Stimulated activated memory B cell treated with anti-CD40 and anti-IgM and Interleukin-4, amounts not matched to agents 10 μg/mL and 1 μg/mL and 100 μg/mL, for 72 hours (primary cell): ENCODE measurements around the gene ARVCF.
A peak's percentile ranks its signal among the peaks of the same experiment; 100 is the strongest.

ENCODE experiments used
- ATAC-seq: fragments of 150-1000 bp; cut with Tn5 transposase; 2 replicates; pipeline ENCODE4 v1.10.0; 2021
- H3K27ac Mint-ChIP-seq: one replicate; pipeline ENCODE4 v1.8.0; 2022; ENCODE audit warnings: mild to moderate bottlenecking, mixed read lengths
- H3K27me3 Mint-ChIP-seq: one replicate; pipeline ENCODE4 v1.8.0; 2022; ENCODE audit warnings: mixed read lengths
- H3K36me3 Mint-ChIP-seq: one replicate; pipeline ENCODE4 v1.8.0; 2022; ENCODE audit warnings: mixed read lengths
- H3K4me1 Mint-ChIP-seq: one replicate; pipeline ENCODE4 v1.8.0; 2022; ENCODE audit warnings: mixed read lengths
- H3K4me3 Mint-ChIP-seq: one replicate; pipeline ENCODE4 v1.8.0; 2022; ENCODE audit warnings: mild to moderate bottlenecking, moderate library complexity, mixed read lengths
- H3K9me3 Mint-ChIP-seq: one replicate; pipeline ENCODE4 v1.8.0; 2022; ENCODE audit warnings: mixed read lengths

The ARVCF gene

DNA sequence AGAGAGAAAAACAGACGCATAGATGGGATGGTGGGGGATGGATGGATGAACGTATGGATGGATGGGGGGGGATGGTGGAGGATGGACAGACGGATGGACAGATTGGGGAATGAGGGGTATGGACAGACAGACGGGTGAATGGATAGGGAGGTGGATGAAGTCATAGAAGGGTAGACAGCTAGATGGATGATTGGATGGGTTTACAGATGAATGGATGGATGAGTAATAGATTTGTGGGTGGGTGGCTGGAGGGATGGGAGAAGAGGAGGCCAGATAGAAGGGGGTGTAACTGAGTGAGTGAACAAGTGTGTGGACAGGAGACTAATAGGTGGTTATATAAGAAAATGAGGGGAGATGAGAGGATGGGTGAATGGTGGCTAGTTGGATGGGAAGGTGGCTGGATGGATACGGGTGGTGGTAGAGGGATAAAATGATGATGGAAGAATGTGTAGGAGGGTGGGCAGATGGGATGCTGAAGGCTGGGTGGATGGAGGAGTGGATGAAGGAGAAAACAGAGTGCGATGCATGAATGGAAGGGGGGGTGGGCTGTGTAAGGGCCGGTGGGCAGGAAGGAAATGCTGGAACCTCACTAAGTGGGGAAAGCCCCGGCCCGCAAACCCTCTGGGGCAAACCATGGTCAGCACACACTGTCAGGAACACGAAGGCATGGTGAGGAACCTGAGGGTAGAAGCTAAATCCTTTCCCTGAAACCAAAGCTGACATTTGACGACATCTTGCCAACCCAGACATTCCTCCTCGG is 21.6 kb downstream of the ARVCF start:
- no peak overlapping the region for H3K27ac Mint-ChIP-seq
- ATAC-seq, result no peak
- no peaks in the 10 kb centered on the region for H3K4me1 Mint-ChIP-seq
- no peak overlapping the region for H3K4me3 Mint-ChIP-seq
- H3K27me3 Mint-ChIP-seq, result peaks cover 21% of the 10 kb centered on the region
- peaks cover 4% of the 10 kb centered on the region for H3K9me3 Mint-ChIP-seq
- no peaks in the 10 kb centered on the region for H3K36me3 Mint-ChIP-seq

DNA sequence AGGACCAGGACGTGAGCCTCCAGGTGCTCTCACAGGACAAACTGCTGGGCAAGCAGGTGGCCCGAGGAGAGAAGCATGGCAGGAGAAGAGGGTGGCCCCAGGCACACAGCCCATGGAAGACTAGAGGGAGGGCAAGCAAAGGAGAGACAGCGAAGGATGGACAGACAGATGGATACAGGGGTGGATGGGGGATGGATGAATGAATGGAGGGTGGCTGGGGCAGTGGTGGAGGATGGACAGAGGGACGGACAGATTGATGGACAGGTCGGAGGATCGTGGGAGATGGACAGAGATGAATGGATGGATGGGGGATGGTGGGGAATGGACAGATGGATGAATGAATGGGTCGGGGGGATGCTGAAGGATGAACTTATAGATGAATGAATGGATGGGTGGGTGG is 22.7 kb downstream of the ARVCF start:
- ATAC-seq, result no peak
- Mint-ChIP-seq H3K27ac (no peak overlapping the region), H3K9me3 (peaks cover 4% of the 10 kb centered on the region), H3K27me3 (peaks cover 21% of the 10 kb centered on the region), H3K36me3 (no peaks in the 10 kb centered on the region), H3K4me3 (no peak overlapping the region), H3K4me1 (no peaks in the 10 kb centered on the region)

DNA sequence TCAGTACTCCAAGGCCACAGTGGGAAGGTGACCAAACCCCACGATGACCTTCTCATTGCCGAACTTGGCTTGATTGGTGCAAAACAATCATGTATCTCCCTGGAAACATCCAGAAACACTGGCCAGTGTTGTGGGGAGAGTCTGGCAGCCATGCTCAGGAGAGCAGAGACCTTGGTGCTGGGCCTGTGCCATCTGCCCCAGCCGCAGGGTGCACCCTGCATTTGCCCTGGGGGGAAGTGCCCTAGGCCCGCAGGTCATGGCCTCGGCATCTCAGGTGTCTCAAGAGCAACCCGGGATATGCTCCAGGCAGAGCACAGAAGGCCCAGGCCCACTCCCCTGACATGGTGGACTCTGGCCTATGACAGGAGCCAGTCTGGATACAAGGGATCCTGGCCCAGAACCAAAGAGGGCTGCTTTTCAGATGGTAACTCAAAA is 23.7 kb downstream of the ARVCF start:
- no peak for ATAC-seq
- Mint-ChIP-seq H3K27ac (no peak overlapping the region), H3K4me3 (no peak overlapping the region), H3K36me3 (no peaks in the 10 kb centered on the region), H3K9me3 (peaks cover 4% of the 10 kb centered on the region), H3K4me1 (no peaks in the 10 kb centered on the region), H3K27me3 (peaks cover 21% of the 10 kb centered on the region)

DNA sequence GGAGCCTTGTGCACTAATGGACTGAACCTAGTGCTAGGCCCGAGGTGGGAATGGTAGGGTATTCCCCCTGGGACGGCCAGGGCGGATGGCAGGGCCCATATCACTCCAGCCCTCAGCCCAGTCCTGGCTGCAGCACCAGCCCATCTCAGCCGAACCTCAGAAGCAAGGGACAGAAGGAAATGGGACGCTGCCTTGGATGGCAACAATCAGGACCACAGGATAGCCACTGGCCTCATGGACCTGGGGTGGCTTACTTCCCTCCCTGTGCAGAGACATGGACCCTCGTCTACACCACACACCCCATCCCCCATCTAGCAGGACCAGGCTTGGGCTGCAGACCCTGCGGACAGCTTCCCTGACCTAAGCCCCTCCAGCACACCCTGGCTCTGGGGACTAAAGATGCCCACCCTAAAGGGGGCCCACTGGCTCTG is 24.1 kb downstream of the ARVCF start:
- peaks cover 4% of the 10 kb centered on the region for H3K9me3 Mint-ChIP-seq
- no peak overlapping the region for H3K4me3 Mint-ChIP-seq
- H3K4me1 Mint-ChIP-seq, result no peaks in the 10 kb centered on the region
- peaks cover 21% of the 10 kb centered on the region for H3K27me3 Mint-ChIP-seq
- no peaks in the 10 kb centered on the region for H3K36me3 Mint-ChIP-seq
- ATAC-seq, result no peak
- H3K27ac Mint-ChIP-seq, result no peak overlapping the region

DNA sequence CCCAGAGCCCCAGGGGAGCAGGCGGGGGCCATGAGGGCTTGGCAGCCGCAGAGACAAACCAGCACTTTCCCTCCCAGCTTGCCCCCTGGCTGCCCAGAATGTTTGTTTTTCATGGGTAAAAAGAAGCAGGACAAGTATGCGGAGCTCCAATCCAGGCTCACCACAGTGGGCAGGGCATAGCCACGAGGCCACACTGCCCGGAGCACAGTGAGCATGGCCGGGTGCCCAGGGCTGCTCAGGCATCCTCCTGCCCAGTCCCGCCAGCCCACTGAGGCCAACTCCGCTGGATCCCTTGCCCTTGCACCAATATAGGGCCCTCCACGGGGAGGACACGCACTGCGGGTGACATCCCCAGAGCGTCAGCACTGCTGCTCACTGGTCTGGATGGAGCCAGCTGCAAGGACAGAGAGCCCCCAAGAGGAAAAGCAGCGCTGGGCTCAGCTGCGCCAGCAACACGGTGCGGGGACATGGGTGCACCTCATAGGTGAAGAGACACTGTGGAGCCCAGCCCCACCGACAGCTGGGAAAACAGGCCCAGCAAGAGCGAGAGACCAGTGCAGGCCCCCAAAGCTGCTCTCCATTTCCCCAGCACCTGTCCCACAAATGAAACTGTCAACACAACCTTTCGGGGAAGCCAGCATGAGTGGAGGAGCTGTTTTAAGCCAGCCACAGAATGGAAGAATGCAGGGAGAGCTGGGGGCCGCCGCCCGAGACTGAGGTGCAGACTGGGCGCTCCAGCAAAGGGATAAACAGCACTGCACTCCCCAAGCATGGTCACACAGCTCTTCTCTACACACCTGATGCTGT is 24.8 kb downstream of the ARVCF start:
- H3K36me3 Mint-ChIP-seq, result no peaks in the 10 kb centered on the region
- H3K9me3 Mint-ChIP-seq, result peaks cover 4% of the 10 kb centered on the region
- H3K4me1 Mint-ChIP-seq, result no peaks in the 10 kb centered on the region
- ATAC-seq, result no peak
- no peak overlapping the region for H3K4me3 Mint-ChIP-seq
- H3K27me3 Mint-ChIP-seq, result peaks cover 21% of the 10 kb centered on the region
- no peak overlapping the region for H3K27ac Mint-ChIP-seq

DNA sequence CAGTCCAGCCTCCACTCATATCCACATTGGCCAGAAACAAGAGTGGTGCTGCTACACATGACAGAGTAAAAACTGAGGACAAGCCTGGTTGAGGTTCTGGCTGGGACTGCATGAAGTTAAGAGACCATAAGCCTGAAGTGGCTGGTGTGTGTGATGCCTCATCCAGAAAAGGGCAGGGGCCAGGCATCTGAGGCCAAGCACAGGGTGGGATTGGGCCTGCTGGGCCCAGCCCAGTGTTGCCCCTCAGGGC is 25.3 kb downstream of the ARVCF start:
- Mint-ChIP-seq H3K27me3 (peaks cover 21% of the 10 kb centered on the region), H3K4me1 (peaks cover 3% of the 10 kb centered on the region), H3K36me3 (no peaks in the 10 kb centered on the region), H3K27ac (no peak overlapping the region), H3K9me3 (peaks cover 4% of the 10 kb centered on the region), H3K4me3 (no peak overlapping the region)
- no peak for ATAC-seq

DNA sequence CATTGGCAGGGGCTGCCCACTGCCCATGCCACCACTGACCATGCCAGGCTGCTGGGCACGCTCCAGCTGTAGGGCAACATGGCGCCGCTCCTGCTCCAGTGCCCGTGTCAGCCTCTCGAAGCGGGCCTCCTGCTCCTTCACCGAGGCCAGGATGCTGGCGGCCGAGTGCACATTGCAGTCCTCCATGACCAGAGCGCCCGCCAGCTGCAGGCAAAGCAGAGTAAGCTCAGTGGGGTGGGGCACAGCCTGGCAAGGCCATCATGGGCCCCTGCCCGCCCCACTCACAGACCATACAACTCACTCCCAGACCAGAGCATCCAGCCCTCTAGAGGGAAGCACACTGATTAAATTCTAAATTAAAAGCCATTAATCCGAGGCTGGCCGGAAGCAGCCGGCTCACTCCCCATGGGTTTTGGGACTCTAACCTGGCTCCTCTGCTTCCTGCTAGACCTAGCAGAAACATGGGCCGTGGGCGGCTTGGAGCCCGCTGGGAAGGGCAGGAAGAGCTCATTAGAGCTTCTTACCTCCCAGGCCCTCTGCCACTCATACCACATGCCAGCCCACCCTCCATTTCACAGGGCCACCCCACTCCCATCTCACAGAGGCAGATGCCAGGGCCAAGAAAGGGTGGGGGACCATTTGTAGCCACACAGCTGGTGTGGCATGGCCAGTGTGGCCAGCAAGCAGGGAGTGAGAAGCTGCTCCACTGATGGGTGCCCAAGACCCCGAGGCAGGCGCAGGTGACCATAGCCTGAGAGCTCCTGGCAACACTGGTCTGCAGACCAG is 25.8 kb downstream of the ARVCF start:
- Mint-ChIP-seq H3K27ac (no peak overlapping the region), H3K9me3 (peaks cover 4% of the 10 kb centered on the region), H3K27me3 (peaks cover 21% of the 10 kb centered on the region), H3K4me3 (no peak overlapping the region), H3K36me3 (no peaks in the 10 kb centered on the region), H3K4me1 (peaks cover 6% of the 10 kb centered on the region)
- no peak for ATAC-seq

DNA sequence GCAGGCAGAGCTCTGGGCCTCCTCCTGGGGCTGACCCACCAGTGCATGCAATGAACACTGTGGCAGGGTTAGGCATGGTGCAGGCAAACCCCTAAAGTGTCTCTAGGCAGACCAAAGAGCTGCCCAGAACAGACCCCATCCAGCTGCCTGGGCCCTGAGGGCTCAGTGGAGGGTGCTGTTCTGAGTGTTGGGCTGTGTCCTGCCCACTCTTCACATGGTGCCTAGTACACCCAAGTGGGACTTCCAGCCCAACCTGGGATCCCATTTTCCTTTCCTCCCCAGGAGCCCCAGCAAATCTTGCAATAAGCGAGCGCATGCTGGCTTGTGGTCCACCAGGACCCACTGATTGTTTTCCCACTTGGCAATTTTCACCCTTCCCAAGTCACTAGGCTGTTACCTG is 26.4 kb downstream of the ARVCF start:
- no peak for ATAC-seq
- peaks cover 6% of the 10 kb centered on the region for H3K4me1 Mint-ChIP-seq
- no peak overlapping the region for H3K4me3 Mint-ChIP-seq
- no peaks in the 10 kb centered on the region for H3K36me3 Mint-ChIP-seq
- H3K27ac Mint-ChIP-seq, result no peak overlapping the region
- peaks cover 4% of the 10 kb centered on the region for H3K9me3 Mint-ChIP-seq
- H3K27me3 Mint-ChIP-seq, result peaks cover 23% of the 10 kb centered on the region

DNA sequence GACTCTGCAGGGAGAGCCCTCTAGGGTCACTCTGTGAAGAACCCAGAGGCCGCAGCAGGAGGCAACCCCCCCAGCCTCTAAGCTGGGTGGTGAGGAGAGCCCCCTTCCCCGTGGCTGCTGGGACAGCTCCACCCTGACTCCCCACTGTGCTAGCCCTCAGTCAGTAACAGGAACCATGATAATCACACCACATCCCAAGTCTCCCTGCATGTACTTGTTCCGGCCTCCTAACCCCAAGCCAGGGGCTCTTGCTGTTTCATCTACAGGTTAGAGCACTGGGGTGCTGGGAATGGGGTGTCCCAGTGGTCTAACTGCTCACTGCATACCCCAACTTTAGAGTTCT is 26.9 kb downstream of the ARVCF start:
- Mint-ChIP-seq H3K4me1 (peaks cover 6% of the 10 kb centered on the region), H3K9me3 (peaks cover 4% of the 10 kb centered on the region), H3K4me3 (no peak overlapping the region), H3K27ac (no peak overlapping the region), H3K36me3 (no peaks in the 10 kb centered on the region), H3K27me3 (peaks cover 23% of the 10 kb centered on the region)
- no peak for ATAC-seq

DNA sequence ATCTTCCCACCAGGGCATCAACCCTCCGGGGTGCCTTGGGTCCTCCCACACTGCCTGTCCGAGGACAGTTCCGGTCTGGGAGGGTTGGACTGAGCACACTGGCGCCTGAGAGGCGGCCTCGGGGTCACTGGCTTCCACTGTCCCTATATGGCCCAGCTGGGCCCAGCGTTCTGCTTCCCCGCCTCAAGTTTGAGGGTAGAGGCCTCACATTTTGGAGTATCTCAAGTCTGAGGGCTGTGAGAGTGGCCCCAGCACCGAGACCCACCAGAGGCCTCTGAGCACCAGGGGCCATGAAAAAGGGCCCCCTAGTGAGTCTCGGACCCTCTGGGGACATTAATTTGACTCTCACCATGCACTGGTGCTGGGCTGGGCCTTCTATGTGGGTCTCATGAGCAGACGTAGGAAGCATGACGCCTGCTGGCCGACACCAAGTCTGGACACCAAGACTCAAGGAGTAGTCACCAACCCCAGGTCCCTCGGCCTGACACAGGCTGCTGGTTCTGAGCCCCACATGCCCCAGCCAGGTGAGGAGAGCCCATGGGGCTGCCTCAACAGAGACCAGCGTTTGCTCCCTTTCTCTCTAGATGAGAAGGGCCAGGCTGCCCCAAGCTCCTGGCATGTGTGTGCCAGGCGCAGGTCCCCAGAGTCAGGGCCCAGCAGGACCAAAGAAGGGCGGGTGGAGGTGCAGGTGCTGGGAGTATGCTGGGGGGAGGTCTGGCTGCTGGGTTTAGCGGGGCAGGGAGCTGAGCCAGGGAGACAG is 27.5 kb downstream of the ARVCF start:
- Mint-ChIP-seq H3K4me1 (peaks cover 6% of the 10 kb centered on the region), H3K36me3 (no peaks in the 10 kb centered on the region), H3K27ac (no peak overlapping the region), H3K9me3 (peaks cover 4% of the 10 kb centered on the region), H3K27me3 (peaks cover 21% of the 10 kb centered on the region), H3K4me3 (no peak overlapping the region)
- no peak for ATAC-seq

DNA sequence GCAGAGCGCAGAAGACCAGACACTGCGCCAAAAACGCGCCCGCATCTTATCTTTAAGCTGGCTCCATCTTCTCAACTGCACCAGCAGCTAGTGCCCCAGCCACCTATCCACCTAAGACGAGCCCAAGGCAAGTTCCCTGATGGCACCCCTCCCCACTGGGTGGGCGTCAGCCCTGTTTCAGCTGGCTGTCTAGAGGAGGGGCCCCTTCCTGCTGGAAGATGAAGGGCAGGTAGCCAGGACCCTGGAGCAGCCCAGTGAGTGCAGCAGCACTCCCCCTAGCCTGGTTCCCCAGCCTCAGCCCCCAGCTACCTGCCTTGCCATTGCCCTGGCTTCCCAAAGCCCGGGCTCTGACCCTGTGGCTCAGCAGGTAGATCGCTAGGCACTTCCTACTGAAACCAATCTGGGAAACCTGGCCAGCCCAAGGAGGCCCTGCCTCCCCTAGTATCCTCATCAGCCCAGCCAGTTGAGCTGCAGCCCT is 28.3 kb downstream of the ARVCF start:
- peak overlapping the region; percentile 7 for H3K4me3 Mint-ChIP-seq

DNA sequence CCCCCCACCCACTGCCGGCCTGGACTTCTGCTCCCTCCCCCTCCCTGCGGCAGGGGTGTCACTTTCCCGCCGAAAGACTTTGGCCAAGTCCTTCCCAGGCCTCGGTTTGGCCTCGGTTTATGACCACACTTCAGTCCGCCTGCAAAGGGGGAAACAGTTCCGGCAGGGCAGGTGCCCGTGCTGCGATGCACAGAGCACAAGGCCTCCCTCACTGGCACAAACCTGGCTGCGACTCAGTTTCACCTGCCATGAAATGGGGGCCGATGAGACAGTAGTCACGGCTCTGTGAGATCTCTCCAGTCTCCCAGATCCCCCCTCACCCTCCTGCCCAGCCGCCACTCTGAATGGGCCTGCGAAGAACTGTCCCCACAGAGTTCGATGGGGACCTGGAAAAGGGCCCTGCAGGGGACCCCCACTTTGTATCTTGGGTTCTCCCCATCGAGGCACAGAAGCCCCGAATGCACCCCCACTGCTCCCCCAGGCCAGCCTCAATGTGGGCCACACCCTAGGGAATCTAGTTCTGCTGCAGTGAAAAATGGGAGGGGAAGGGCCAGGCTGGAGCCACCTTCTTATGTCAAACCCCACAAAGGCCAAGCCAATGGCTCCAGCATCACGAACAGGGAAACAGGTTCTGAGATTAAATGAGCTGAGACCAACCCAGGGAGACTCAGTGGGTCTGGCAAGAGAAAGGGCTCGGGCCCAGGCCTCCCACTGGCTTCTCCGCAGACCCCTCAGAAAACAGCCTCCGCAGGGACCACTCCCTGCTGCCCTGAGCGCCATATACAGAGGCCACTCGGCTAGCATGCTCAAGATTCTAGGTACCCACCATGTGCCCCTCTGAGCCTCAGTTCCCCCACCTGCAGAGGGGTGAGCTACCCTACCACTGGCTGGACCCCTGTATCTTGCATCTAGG is 29.0 kb downstream of the ARVCF start:
- H3K9me3 Mint-ChIP-seq, result no peaks in the 10 kb centered on the region
- H3K27me3 Mint-ChIP-seq, result peaks cover 23% of the 10 kb centered on the region
- H3K36me3 Mint-ChIP-seq, result no peaks in the 10 kb centered on the region
- peaks cover 6% of the 10 kb centered on the region for H3K4me1 Mint-ChIP-seq
- ATAC-seq, result no peak
- H3K27ac Mint-ChIP-seq, result no peak overlapping the region
- H3K4me3 Mint-ChIP-seq, result peak overlapping the region; percentile 38

More for the DNA sequence above, 28.3 kb downstream of the ARVCF start:
- peaks cover 6% of the 10 kb centered on the region for H3K4me1 Mint-ChIP-seq
- H3K9me3 Mint-ChIP-seq, result no peaks in the 10 kb centered on the region
- no peaks in the 10 kb centered on the region for H3K36me3 Mint-ChIP-seq
- H3K27me3 Mint-ChIP-seq, result peaks cover 21% of the 10 kb centered on the region
- H3K27ac Mint-ChIP-seq, result no peak overlapping the region
- no peak for ATAC-seq

DNA sequence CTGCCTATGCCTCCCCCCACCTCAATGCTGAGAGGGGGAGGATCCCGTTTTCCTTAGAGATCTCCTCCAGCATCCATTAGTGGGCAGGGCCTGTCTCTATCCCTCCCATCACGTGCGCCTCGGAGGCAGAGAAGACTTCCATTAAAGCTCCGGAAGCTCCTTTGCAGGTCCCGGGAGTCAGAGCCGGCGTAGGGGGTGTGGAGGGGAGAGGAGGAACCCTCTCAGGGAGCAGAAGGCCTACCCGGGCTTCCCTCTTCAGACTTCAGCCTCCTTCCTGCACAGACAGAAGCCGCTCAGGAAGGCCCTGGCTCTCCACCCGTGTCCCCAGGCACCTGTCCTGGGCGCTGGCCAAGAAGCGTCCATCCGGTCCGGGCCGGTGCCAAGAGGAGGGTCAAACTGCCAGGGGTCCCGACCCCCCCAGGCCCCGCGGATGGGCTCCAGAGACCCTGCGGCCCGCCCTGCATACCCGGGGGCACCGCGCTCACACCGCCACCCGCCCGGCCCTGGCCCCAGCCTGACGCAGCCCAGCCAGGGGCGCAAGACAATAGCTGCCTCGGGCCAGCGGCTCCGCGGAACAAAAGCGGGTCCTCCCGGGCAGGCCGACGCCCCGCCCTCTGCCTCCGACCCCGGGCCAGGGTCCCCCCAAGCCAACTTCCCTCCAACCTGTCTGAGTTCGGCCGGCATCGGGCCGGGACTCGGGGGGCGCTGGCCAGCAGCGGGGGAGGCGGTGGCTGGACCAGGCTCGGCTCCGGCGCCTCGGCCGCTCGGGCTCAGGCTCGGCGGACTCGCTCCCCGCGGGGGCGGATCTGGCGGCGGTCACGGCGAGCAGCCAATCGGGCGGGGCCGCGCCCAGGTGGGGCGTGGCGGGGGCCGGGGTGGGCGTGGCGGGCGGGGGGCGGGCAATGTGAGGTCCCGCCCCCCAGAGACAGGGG is 29.9 kb downstream of the ARVCF start:
- Mint-ChIP-seq H3K36me3 (no peaks in the 10 kb centered on the region), H3K27me3 (peaks cover 23% of the 10 kb centered on the region), H3K9me3 (no peaks in the 10 kb centered on the region), H3K4me1 (peaks cover 6% of the 10 kb centered on the region), H3K27ac (no peak overlapping the region), H3K4me3 (peak overlapping the region; percentile 46)
- ATAC-seq, result peak; percentile 82
